HepG2 (cell line): ENCODE results near the gene SESN3. TPM values are rescaled to one million over a fixed set of nuclear protein-coding genes. Genes with fewer than 3 reads are reported as not detected.

Experiments used
- ATAC-seq: fragments of 200-7000 bp; cut with Tn5 transposase; 3 replicates; pipeline ENCODE4 v1.9.1; 2020; ENCODE audit warnings: mild to moderate bottlenecking, moderate library complexity
- BruUV-seq: library from RNA; stranded (reverse); fragments of 400-500 nt; replicated peaks from 2 replicates; lab custom pipeline; 2021; lab: Mats Ljungman, UMichigan
- CTCF ChIA-PET: fragments of 300-600 bp; formaldehyde crosslinking; extraction: SDS; loops from one replicate; lab custom pipeline; 2021; ENCODE audit warnings: low total read pairs, inconsistent platforms, low intra/inter-chr PET ratio; lab: Yijun Ruan, JAX
- POLR2A ChIA-PET: fragments of 350-600 bp; sonication (Branson Sonifier 250); formaldehyde crosslinking; loops from one replicate; lab custom pipeline; 2020; ENCODE audit warnings: antibody characterized with exemption, inconsistent platforms; lab: Yijun Ruan, JAX
- DNase-seq: peaks from one replicate; pipeline ENCODE4 v3.0.0-alpha.2; 2015; ENCODE audit warnings: low spot score
- FAIRE-seq: peaks from 3 replicates; lab custom pipeline; 2011; peaks lifted over from hg19 to GRCh38; lab: Jason Lieb, UNC
- H2AFZ ChIP-seq: one replicate; pipeline ENCODE4 v1.6.1; 2011; ENCODE audit warnings: low read length, inconsistent platforms
- H3K27ac ChIP-seq: fragments of 300-600 bp; 3 replicates; pipeline ENCODE4 v1.8.0; 2011; ENCODE audit warnings: mixed run types, mild to moderate bottlenecking, mixed read lengths, low read length, inconsistent platforms; ENCODE audit not compliant: insufficient read depth; ENCODE audit errors: extremely low read length
- H3K27me3 ChIP-seq, 2 experiments: fragments of 200-600 bp in 1 of 2; 2 replicates in 1 of 2; 3 replicates in 1 of 2; pipeline versions ENCODE4 v1.6.0 to v1.8.0; 2011; ENCODE audit warnings: low read length in 2 of 2, mild to moderate bottlenecking in 2 of 2, moderate library complexity in 2 of 2, inconsistent platforms in 1 of 2; ENCODE audit not compliant: insufficient read depth in 2 of 2, control insufficient read depth in 1 of 2
- H3K36me3 ChIP-seq, 2 experiments: fragments of 200-600 bp in 1 of 2; replicated peaks in 1 of 2; 2 replicates in 1 of 2; 3 replicates in 1 of 2; pipeline versions ENCODE4 v1.5.1 to v1.8.0; 2011; ENCODE audit warnings: low read length in 2 of 2, inconsistent platforms in 1 of 2; ENCODE audit not compliant: insufficient read depth in 2 of 2, control insufficient read depth in 1 of 2
- H3K4me1 ChIP-seq: 2 replicates; pipeline ENCODE4 v1.5.1; 2012; ENCODE audit warnings: low read length, inconsistent platforms; ENCODE audit not compliant: insufficient read depth
- H3K4me2 ChIP-seq: 2 replicates; pipeline ENCODE4 v1.6.0; 2011; ENCODE audit warnings: low read depth, low read length, inconsistent platforms
- H3K4me3 ChIP-seq, 3 experiments: fragments of 200-600 bp in 1 of 3; sonication (generic), shearing (Covaris generic) in 1 of 3; replicated peaks in 1 of 3; 2 replicates each; pipeline ENCODE4 v1.5.1; 2011 to 2016; ENCODE audit warnings: low read length in 3 of 3, inconsistent platforms in 2 of 3, low read depth in 2 of 3, mild to moderate bottlenecking in 2 of 3, control low read depth in 1 of 3, mixed read lengths in 1 of 3; ENCODE audit not compliant: insufficient read depth in 1 of 3
- H3K79me2 ChIP-seq: one replicate; pipeline ENCODE4 v1.6.1; 2011; ENCODE audit warnings: low read length, inconsistent platforms; ENCODE audit not compliant: insufficient read depth
- H3K9ac ChIP-seq: 2 replicates; pipeline ENCODE4 v1.6.0; 2011; ENCODE audit warnings: mild to moderate bottlenecking, low read depth, low read length, inconsistent platforms; ENCODE audit not compliant: insufficient read depth
- H3K9me3 ChIP-seq: 2 replicates; pipeline ENCODE4 v1.5.1; 2012; ENCODE audit warnings: mild to moderate bottlenecking, low read length
- H4K20me1 ChIP-seq: 2 replicates; pipeline ENCODE4 v1.6.0; 2011; ENCODE audit warnings: inconsistent platforms, mild to moderate bottlenecking, low read length, moderate library complexity; ENCODE audit not compliant: insufficient read depth
- MAFF ChIP-seq: IDR thresholded peaks from 2 replicates; pipeline ENCODE4 v1.6.1; 2011; ENCODE audit warnings: low read depth, low read length, improper control_type of control experiment
- MAFK ChIP-seq, 2 experiments: IDR thresholded peaks in 1 of 2; conservative IDR thresholded peaks in 1 of 2; 2 replicates each; pipeline ENCODE4 v1.6.1; 2011; ENCODE audit warnings: improper control_type of control experiment in 2 of 2, low read length in 2 of 2
- ZIK1 ChIP-seq: sonication (generic); formaldehyde crosslinking; IDR thresholded peaks from 2 replicates; pipeline ENCODE4 v1.5.0; 2020; ENCODE audit warnings: mild to moderate bottlenecking, low read depth, missing genetic modification reagents, borderline replicate concordance
- ZNF589 ChIP-seq: sonication (generic); formaldehyde crosslinking; conservative IDR thresholded peaks from 2 replicates; pipeline ENCODE4 v1.8.0; 2022; ENCODE audit warnings: mild to moderate bottlenecking, moderate library complexity, missing genetic modification reagents
- WGBS: methylation state at CpG from one replicate; pipeline ENCODE4 v1.1.6; 2017; ENCODE audit warnings: low lambda C conversion rate; 5-methylcytosine and 5-hydroxymethylcytosine counted together
- in situ Hi-C: cut with HindIII; loops from 2 replicates; pipeline ENCODE4 v1.10.0; 2017; ENCODE audit warnings: low pct_unique_long_range_greater_than_20kb; ENCODE audit not compliant: extremely low pct_ligation_motif_present
- intact Hi-C: fragments of 100-400 bp; cut with micrococcal nuclease; formaldehyde crosslinking; loops from one replicate; pipeline ENCODE4 v1.10.0; 2022; ENCODE audit not compliant: unreplicated experiment
- polyA plus RNA-seq, 8 experiments: library from polyadenylated mRNA; depleted of rRNA in 3 of 8; stranded (reverse) in 7 of 8; unstranded in 1 of 8; fragments of >200 nt; fragmentation: Illumina TruSeq in 4 of 8; extraction: Trizol in 4 of 8; gene quantifications; 2 replicates each; pipeline versions ENCODE4 v1.2.1 to v1.2.3, GENCODE V29; 2011 to 2016; ENCODE audit warnings: low read depth in 4 of 8, missing spikeins in 1 of 8, mixed read lengths in 1 of 8; ENCODE audit not compliant: insufficient read depth in 1 of 8
- total RNA-seq, 5 experiments: library from RNA; depleted of rRNA; stranded (reverse); fragments of >200 nt; fragmentation: Illumina TruSeq; extraction: Trizol; gene quantifications; 2 replicates each; pipeline ENCODE4 v1.2.3, GENCODE V29; 2016; ENCODE audit warnings: low read depth in 1 of 5
- TF ChIP-seq, protein P1 (sequence below): sonication (generic); formaldehyde crosslinking; IDR thresholded peaks from 2 replicates; pipeline ENCODE4 v1.4.0; 2020; ENCODE audit warnings: mild to moderate bottlenecking, missing genetic modification reagents
- TF ChIP-seq, protein P2 (sequence below), 2 experiments: sonication (generic) in 1 of 2; formaldehyde crosslinking in 1 of 2; IDR thresholded peaks; 2 replicates each; pipeline versions ENCODE4 v1.4.0 to v1.6.1; 2016 to 2020; ENCODE audit warnings: borderline replicate concordance in 1 of 2, low read depth in 1 of 2, mild to moderate bottlenecking in 1 of 2, missing genetic modification reagents in 1 of 2

Gene SESN3
- total and polyA plus RNA-seq, 2 of the 13 experiments (the other 11 are each of a cell fraction or from before 2014, with no cell fraction given), result 0.53 to 0.86 TPM

DNA sequence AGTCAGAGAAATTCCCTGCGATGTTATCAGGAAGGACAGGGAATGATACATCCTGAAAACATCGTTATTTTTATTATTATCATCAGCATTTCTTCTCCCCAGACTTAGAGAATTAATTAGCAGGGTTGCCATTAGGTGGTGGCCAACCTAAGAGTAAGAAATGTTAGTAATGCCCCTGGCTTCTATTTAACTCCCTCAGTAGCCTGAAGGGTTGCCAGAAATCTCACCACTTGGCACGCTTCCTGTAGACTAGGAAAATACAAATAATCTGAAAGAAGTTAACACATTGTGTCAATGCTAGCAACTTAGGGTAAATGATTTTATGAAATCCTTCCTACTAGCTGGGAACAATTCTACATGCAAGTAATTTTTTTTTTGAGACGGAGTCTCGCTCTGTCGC, 95.8 kb downstream of the SESN3 start (continued):
- TF ChIP-seq, protein P1, sequence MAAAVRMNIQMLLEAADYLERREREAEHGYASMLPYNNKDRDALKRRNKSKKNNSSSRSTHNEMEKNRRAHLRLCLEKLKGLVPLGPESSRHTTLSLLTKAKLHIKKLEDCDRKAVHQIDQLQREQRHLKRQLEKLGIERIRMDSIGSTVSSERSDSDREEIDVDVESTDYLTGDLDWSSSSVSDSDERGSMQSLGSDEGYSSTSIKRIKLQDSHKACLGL (CRISPR knock-in tag), result no peak

DNA sequence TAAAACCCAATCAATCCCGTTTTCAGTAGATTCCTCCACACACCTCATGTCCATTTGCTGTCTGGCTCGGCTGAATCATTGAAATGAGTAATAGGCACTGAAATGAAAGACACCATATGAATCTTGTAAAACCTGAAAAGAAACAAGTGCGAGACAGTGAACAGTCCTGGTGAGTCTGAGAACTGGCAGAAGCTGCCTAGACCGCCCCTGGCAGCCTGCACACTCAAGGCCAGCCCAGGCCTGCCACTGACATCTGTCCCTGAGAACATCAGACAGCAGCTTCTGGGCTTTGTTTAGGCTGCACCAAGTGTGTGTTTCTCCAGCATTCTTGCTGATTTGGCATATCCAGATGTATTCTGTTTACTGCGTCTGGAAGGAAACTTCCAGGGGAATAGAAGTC, 96.5 kb downstream of the SESN3 start:
- no peak overlapping the region for H3K9ac ChIP-seq
- no peaks in the 10 kb centered on the region for H4K20me1 ChIP-seq
- no peak overlapping the region for H2AFZ ChIP-seq
- no peak for DNase-seq
- BruUV-seq, result no TSS peak
- no peak overlapping the region for H3K4me3 ChIP-seq
- no peaks in the 10 kb centered on the region for H3K9me3 ChIP-seq
- no peak for FAIRE-seq
- no peaks in the 10 kb centered on the region for H3K4me1 ChIP-seq
- ChIA-PET POLR2A (no interaction called here), CTCF (no interaction called here)
- no peak overlapping the region for H3K4me2 ChIP-seq
- H3K79me2 ChIP-seq, result no peaks in the 10 kb centered on the region
- no peak overlapping the region for H3K27ac ChIP-seq
- in situ Hi-C loops (loop anchor here (5.0 to 25.0 kb wide), 2 partner anchors 62 to 522 kb away; no protein-coding TSS in a partner anchor), intact Hi-C loops (no loop called here)
- WGBS, result 84% methylated on average over 5 of the region's 5 CpGs
- ATAC-seq, result no peak
- H3K27me3 ChIP-seq, result no peaks in the 10 kb centered on the region
- H3K36me3 ChIP-seq, result no peaks in the 10 kb centered on the region
- TF ChIP-seq, protein P2, sequence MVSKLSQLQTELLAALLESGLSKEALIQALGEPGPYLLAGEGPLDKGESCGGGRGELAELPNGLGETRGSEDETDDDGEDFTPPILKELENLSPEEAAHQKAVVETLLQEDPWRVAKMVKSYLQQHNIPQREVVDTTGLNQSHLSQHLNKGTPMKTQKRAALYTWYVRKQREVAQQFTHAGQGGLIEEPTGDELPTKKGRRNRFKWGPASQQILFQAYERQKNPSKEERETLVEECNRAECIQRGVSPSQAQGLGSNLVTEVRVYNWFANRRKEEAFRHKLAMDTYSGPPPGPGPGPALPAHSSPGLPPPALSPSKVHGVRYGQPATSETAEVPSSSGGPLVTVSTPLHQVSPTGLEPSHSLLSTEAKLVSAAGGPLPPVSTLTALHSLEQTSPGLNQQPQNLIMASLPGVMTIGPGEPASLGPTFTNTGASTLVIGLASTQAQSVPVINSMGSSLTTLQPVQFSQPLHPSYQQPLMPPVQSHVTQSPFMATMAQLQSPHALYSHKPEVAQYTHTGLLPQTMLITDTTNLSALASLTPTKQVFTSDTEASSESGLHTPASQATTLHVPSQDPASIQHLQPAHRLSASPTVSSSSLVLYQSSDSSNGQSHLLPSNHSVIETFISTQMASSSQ (IDR thresholded peaks at IDR 0.05; ENCODE audit: low read depth), result no peak
- TF ChIP-seq, protein P2 (CRISPR knock-in tag; IDR thresholded peaks at IDR 0.05; ENCODE audit: borderline replicate concordance), result no peak
- TF ChIP-seq ZIK1 (CRISPR knock-in tag), result no peak
- no peak for TF ChIP-seq ZNF589 (CRISPR knock-in tag)
- TF ChIP-seq MAFF, result 0 out of 2 replicates have a peak, but pooled peaks have one; percentile 16
- peak in 1 of 2 experiments; percentile 23; a peak in 1 of 4 replicates for TF ChIP-seq MAFK (conservative IDR thresholded peaks at IDR 0.05 in 1 of 2, IDR thresholded peaks at IDR 0.05 in 1 of 2; ENCODE audit: low read length in 2 of 2)
